GM11168 (cell line): ENCODE results near the gene SRPX.

Source experiments
- in situ Hi-C: fragments of 300-500 bp; cut with MboI; formaldehyde crosslinking; loops from one replicate; pipeline ENCODE4 v1.12.0; 2022; ENCODE audit warnings: low sequenced_read_pairs; ENCODE audit not compliant: unreplicated experiment

The SRPX gene

GRCh38 chrX:38150993-38151392 is 69.7 kb downstream of the SRPX start:
- in situ Hi-C loops: no loop called here

- in situ Hi-C loops: no loop called here
Measured at GRCh38 chrX:38149016-38149415, 71.7 kb downstream of the SRPX start.

- in situ Hi-C loops: no loop called here
Measured at GRCh38 chrX:38142610-38143009, 78.1 kb downstream of the SRPX start.

GRCh38 chrX:38138900-38139299 is 81.8 kb downstream of the SRPX start:
- in situ Hi-C loops: no loop called here

GRCh38 chrX:38138157-38138891 is 82.3 kb downstream of the SRPX start:
- in situ Hi-C loops: no loop called here

GRCh38 chrX:38129366-38129765 is 91.3 kb downstream of the SRPX start:
- in situ Hi-C loops: no loop called here

GRCh38 chrX:38127961-38128360 is 92.7 kb downstream of the SRPX start:
- in situ Hi-C loops: no loop called here

GRCh38 chrX:38126179-38126578 is 94.5 kb downstream of the SRPX start:
- in situ Hi-C loops: no loop called here

- in situ Hi-C loops: no loop called here
Measured at GRCh38 chrX:38124000-38124399, 96.7 kb downstream of the SRPX start.

GRCh38 chrX:38117485-38117884 is 103.2 kb downstream of the SRPX start:
- in situ Hi-C loops: no loop called here

- in situ Hi-C loops: no loop called here
Measured at GRCh38 chrX:38116706-38117105, 104.0 kb downstream of the SRPX start.

GRCh38 chrX:38112566-38112965 is 108.1 kb downstream of the SRPX start:
- in situ Hi-C loops: no loop called here

GRCh38 chrX:38111196-38111595 is 109.5 kb downstream of the SRPX start:
- in situ Hi-C loops: no loop called here

GRCh38 chrX:38110231-38110630 is 110.4 kb downstream of the SRPX start:
- in situ Hi-C loops: no loop called here

GRCh38 chrX:38109042-38109898 is 111.4 kb downstream of the SRPX start:
- in situ Hi-C loops: no loop called here

GRCh38 chrX:38108364-38108763 is 112.3 kb downstream of the SRPX start:
- in situ Hi-C loops: no loop called here

GRCh38 chrX:38106991-38107655 is 113.5 kb downstream of the SRPX start:
- in situ Hi-C loops: no loop called here

GRCh38 chrX:38105216-38105725 is 115.4 kb downstream of the SRPX start:
- in situ Hi-C loops: no loop called here

- in situ Hi-C loops: no loop called here
Measured at GRCh38 chrX:38103857-38104812, 116.5 kb downstream of the SRPX start.

GRCh38 chrX:38102875-38103274 is 117.8 kb downstream of the SRPX start:
- in situ Hi-C loops: no loop called here
